Spleen (tissue), 7 donors: ENCODE measurements around the gene CSH2.
A peak's percentile ranks its signal among the peaks of the same experiment; 100 is the strongest.
"Not testable (repeated sequence)": the region's sequence is repeated elsewhere in the genome, so short reads cannot be mapped to it uniquely, and the experiment has no call there.

Source experiments
- POLR2AphosphoS5 ChIP-seq, 3 donors: sonication (generic); formaldehyde crosslinking; IDR thresholded peaks; one replicate each; pipeline ENCODE4 v1.5.1; 2017; ENCODE audit warnings: antibody characterized with exemption in 3 of 3
- TF ChIP-seq, protein P1 (sequence below), 11 experiments: fragments of 200-600 bp in 7 of 11; fragments of 450-650 bp in 4 of 11; sonication (generic) in 4 of 11; IDR thresholded peaks in 8 of 11; conservative IDR thresholded peaks in 3 of 11; 1 replicate in 7 of 11; 2 replicates in 4 of 11; pipeline versions ENCODE4 v1.4.0 to v1.8.0; 2016 to 2021; ENCODE audit warnings: antibody characterized with exemption in 11 of 11, inconsistent platforms in 4 of 11, mild to moderate bottlenecking in 1 of 11
- donor health status: DM: no; HTN: no; CAD: no; lungs with moderate emphysema.
- donor health status: DM: no; HTN: no; CAD: no.
- donor health status: DM: no; HTN: no; CAD: no.

DNA sequence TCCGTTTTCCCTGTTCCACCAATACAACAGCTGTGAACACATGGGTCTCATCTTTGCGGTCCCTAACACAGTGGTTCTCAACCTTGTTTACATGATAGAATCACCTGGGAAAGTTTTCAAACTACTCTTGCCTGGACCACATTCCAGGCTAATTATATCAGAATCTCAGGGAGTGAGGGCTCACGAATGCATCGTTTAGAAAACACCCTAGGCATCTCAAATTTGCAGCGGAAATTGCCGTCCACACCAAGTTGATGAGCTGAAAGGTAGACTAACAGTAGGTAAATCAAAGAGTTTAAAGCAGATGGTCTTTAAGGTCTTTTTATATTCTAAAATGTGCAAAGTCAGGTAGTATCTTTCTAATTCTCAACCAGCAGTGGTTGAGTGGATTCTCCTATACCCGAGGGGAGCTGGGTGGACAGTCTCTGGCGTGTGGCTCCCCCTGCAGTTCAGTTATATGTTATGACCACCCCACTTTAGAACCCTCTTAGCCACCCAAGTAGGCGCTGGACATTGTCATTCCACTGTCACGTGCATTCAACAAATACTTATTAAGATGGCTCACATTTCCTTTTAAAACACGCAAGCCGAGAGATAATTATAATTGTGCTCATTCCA is 33.8 kb upstream of the CSH2 start:
- TF ChIP-seq, protein P1, sequence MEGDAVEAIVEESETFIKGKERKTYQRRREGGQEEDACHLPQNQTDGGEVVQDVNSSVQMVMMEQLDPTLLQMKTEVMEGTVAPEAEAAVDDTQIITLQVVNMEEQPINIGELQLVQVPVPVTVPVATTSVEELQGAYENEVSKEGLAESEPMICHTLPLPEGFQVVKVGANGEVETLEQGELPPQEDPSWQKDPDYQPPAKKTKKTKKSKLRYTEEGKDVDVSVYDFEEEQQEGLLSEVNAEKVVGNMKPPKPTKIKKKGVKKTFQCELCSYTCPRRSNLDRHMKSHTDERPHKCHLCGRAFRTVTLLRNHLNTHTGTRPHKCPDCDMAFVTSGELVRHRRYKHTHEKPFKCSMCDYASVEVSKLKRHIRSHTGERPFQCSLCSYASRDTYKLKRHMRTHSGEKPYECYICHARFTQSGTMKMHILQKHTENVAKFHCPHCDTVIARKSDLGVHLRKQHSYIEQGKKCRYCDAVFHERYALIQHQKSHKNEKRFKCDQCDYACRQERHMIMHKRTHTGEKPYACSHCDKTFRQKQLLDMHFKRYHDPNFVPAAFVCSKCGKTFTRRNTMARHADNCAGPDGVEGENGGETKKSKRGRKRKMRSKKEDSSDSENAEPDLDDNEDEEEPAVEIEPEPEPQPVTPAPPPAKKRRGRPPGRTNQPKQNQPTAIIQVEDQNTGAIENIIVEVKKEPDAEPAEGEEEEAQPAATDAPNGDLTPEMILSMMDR (IDR thresholded peaks at IDR 0.05 in 8 of 11, conservative IDR thresholded peaks at IDR 0.05 in 3 of 11): peak in 1 of 11 experiments; percentile 11
- not testable (repeated sequence) for TF ChIP-seq POLR2AphosphoS5 (IDR thresholded peaks at IDR 0.05)
